Retina (tissue), 1 donor: ENCODE measurements around the gene NMNAT2.
"Not testable (repeated sequence)": the region's sequence is repeated elsewhere in the genome, so short reads cannot be mapped to it uniquely, and the experiment has no call there.

Experiments
- DNase-seq: peaks from one replicate; pipeline ENCODE4 v3.0.0-alpha.2; 2016

NMNAT2 gene

GRCh38 chr1:183251959-183252450 lies 166.2 kb downstream of the NMNAT2 start:
- no peak for DNase-seq

DNA sequence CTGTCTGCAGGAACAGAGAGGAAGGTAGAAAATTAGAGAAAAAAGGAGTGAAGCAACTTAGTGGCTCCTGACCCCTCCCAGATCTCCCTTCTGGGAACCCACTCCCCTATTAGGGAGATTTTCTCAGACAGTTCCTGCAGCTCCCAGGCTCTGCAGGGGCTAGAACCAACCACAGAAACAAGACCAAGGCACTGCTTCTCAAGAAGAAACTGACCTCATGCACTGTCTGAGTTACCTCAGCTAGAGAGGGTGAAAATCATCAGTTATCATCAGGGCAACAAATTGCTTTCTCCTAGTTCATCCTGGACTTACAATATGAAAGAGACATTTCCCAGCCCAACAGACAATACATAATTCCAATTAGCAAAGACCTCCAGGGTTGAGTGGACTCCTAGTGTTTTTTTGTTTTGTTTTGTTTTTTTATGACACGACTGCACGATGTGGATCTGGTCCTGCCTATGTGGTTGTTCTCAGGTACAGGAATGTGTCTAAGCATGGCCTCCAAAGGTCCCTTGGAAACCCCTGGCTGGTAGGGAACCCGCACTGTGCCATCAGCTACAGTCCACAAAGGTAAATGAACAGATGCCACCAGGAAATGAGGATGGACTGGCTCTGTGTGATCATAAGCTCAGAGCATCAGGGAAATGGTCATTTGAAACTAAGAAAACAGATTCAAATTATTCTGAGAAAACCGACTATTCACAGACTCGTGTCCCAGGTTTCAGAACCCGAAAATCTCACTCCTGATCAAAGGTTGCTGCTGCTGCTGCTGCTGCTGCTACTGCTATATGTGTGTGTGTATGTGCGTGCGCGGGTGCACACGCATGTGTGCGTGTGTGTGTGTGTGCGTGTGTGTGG lies 166.8 kb downstream of the NMNAT2 start:
- no peak for DNase-seq

DNA sequence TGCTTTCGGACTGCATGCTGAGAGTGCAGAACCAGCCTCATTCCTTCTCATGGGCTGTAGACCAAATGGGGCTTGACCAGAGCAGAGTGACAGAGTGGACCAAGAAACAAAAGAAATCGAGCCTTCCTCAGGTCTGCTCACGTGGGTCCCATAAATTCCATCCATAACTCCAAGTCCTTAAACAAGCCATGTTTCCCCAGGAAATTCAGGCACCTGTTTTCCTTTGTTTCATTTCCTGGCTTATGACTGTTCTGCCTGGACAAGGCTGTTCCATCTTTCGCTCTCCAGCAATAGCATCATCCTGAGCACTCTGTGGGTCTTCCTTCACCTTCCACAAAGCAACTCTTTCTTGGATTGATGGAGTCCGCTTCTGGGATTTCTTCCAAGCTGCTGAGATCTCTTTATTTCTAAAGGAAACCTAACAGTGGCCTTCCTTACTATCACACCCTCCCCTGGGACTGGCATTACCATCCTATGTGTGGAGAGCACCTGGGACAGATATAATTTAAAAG lies 168.2 kb downstream of the NMNAT2 start:
- no peak for DNase-seq

GRCh38 chr1:183248989-183249691 lies 169.0 kb downstream of the NMNAT2 start:
- no peak for DNase-seq

DNA sequence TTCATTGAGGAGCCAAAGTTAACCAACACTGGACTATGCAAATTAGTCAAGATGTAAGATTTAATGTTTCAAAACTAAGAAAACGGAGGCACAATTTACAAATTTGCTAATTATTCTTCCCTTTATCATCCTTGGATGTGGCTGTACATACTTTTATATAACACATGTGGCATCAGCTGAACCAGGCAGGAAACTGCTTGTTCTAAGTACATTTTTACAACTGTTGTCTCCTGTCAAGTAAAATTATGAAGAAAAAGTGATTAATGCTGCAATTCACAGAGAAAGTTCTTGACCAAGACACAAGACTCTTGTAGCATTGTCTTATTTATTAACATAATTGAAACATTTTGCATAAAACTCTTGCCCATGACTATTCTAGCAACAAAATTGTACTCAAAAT lies 170.2 kb downstream of the NMNAT2 start:
- DNase-seq, result no peak

DNA sequence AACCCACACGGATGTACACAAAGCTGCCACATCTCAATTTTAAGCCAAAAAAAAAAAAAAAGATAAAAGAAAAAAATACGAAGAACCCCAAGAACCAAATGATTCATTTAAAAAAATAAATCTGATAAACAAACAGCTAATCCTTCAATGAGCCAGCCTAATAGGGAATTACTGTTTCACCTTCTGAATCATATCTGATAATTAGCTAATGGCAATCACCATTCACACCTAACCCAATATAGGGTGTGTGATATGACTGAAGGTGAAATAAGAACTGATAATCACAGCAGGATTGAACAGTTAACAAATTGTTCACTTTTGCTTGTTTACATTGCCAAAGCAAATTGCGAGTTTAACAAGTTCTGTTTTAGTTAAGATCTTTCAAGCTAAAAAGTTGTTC lies 170.7 kb downstream of the NMNAT2 start:
- no peak for DNase-seq

DNA sequence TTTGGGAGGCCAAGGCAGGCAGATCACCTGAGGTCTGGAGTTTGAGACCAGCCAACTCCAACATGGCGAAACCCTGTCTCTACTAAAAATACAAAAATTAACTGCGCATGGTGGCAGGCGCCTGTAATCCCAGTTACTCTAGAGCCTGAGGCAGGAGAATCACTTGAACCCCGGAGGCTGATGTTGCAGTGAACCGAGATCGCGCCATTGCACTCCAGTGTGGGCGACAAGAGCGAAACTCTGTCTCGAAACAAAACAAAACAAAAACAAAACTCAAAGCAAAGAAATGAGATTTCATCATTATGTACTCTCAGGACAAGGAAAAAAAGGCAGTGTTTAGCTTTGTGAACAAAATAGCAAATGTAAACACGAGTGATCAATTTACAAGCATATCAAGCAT lies 171.1 kb downstream of the NMNAT2 start:
- DNase-seq, result no peak

- no peak for DNase-seq
Measured at GRCh38 chr1:183246436-183246835, 171.7 kb downstream of the NMNAT2 start.

GRCh38 chr1:183245357-183245756 lies 172.8 kb downstream of the NMNAT2 start:
- no peak for DNase-seq

DNA sequence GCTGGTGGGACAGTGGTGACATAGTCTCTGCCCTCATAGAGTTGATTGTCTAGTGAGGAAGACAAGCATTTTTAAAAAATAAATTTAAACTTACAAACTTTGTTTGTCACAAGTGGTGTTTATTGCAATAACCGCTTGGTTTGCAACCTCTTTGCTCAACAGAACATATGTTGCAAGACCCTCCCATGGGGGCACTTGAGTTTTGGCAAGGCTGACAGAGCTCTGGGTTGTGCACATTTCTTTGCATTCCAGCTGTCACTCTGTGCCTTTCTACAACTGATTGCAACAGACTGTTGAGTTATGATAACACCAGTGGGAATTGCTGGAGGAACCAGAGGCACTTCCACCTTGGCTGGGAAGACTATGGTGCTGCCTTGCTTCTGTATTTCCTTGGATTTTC lies 173.7 kb downstream of the NMNAT2 start:
- DNase-seq, result no peak

DNA sequence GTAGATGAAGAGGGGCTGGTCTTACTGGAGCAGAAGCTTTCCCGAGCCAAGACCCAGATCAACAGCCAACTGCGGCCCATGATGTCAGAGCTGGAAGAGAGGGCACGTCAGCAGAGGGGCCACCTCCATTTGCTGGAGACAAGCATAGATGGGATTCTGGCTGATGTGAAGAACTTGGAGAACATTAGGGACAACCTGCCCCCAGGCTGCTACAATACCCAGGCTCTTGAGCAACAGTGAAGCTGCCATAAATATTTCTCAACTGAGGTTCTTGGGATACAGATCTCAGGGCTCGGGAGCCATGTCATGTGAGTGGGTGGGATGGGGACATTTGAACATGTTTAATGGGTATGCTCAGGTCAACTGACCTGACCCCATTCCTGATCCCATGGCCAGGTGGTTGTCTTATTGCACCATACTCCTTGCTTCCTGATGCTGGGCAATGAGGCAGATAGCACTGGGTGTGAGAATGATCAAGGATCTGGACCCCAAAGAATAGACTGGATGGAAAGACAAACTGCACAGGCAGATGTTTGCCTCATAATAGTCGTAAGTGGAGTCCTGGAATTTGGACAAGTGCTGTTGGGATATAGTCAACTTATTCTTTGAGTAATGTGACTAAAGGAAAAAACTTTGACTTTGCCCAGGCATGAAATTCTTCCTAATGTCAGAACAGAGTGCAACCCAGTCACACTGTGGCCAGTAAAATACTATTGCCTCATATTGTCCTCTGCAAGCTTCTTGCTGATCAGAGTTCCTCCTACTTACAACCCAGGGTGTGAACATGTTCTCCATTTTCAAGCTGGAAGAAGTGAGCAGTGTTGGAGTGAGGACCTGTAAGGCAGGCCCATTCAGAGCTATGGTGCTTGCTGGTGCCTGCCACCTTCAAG lies 174.8 kb downstream of the NMNAT2 start:
- no peak for DNase-seq

GRCh38 chr1:183242556-183242955 lies 175.6 kb downstream of the NMNAT2 start:
- DNase-seq, result no peak

DNA sequence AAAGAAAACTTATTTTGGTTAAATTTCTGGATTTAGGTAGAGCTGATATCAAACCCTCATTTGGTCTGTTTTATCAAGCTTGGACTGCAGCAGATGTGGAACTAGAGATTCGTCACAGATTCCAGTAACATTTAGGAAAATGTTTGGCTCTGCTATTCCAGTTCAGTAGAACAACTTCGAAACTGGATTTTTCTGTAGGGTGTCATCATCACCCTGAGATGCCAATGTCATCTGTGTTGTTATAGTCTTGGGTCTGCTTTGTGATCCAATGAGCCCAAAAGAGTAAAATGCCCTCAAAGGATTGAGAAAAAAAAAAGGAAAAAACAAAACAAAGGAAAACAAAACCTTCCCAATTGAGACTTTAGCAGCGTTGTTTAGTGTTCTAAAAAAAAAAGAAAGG lies 176.7 kb downstream of the NMNAT2 start:
- no peak for DNase-seq

GRCh38 chr1:183240853-183241252 lies 177.3 kb downstream of the NMNAT2 start:
- DNase-seq, result not testable (repeated sequence)

DNA sequence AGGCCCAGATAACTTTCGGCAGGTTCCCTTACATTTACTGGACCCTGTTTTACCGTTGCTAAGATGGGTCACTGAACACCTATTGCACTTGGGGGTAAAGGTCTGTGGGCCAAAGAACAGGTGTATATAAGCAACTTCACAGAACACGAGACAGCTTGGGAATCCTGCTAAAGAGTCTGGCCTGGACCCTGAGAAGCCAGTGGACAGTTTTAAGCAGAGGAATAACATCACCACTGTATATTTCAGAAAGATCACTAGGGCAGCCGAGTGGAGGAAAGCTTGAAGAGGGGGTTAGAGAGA lies 177.7 kb downstream of the NMNAT2 start:
- no peak for DNase-seq

GRCh38 chr1:183239793-183240525 lies 178.2 kb downstream of the NMNAT2 start:
- no peak for DNase-seq

DNA sequence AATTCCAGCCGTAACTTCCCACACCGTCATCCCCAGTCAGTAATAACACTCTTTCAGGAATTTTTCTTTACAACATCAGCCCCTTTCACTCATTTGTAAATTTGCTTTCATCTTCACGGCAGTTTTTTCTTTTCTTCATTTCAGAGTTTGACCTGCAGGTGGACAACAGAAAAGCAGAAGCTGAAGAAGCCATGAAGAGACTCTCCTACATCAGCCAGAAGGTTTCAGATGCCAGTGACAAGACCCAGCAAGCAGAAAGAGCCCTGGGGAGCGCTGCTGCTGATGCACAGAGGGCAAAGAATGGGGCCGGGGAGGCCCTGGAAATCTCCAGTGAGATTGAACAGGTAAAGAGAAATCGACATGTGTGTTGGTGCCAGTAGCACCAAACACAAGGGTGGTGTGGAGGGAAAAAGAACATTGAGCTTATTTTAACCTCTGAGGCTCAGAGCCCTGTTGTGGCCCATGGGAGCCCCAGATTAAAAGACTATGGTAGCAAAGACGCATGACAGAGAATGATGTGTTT lies 178.9 kb downstream of the NMNAT2 start:
- no peak for DNase-seq

DNA sequence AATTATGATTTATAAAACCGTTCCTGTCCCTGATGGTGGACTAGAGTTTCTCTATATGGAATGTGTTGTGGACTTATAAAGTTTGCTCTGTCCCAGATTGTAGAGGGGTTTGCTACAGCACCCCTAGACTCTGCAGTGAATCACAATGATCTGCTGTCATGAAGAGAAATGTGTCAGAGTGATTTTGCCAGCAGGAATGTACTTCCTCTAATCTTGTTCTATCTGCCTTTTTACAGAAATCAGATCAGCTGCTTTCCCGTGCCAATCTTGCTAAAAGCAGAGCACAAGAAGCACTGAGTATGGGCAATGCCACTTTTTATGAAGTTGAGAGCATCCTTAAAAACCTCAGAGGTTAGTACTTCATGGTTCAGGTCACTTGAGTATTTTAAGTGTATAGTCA lies 180.1 kb downstream of the NMNAT2 start:
- DNase-seq, result no peak

- no peak for DNase-seq
Measured at GRCh38 chr1:183237046-183237445, 181.1 kb downstream of the NMNAT2 start.

- no peak for DNase-seq
Measured at GRCh38 chr1:183236158-183236725, 181.9 kb downstream of the NMNAT2 start.

DNA sequence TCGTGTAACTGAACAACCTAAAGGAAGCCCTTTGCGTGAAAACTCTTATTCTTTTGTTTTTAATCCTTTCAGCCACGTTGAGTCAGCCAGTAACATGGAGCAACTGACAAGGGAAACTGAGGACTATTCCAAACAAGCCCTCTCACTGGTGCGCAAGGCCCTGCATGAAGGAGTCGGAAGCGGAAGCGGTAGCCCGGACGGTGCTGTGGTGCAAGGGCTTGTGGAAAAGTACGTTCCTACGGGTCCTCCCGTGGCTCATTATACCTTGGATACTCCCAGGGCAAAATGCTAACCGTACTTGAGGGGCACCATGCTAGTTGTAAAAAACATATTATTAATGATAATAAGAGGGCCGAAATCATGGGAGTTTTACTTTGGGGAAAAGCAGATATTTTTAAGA lies 182.7 kb downstream of the NMNAT2 start:
- no peak for DNase-seq
